Prostate gland (tissue), 2 donors: ENCODE data around the gene MYL7. TPM values are rescaled to one million over a fixed set of nuclear protein-coding genes. Genes with fewer than 3 reads are reported as not detected.
A peak's percentile ranks its signal among the peaks of the same experiment; 100 is the strongest.

Experiments used
- DNase-seq: peaks from one replicate; pipeline ENCODE4 v3.0.0-alpha.2; 2019; ENCODE audit warnings: low spot score
- H3K27ac ChIP-seq, 2 donors: fragments of 200-600 bp; sonication (generic); 2 replicates each; pipeline ENCODE4 v1.5.1; 2017 to 2019
- H3K27me3 ChIP-seq: fragments of 200-600 bp; sonication (generic); replicated peaks from 2 replicates; pipeline ENCODE4 v1.5.1; 2019; ENCODE audit not compliant: insufficient read depth
- H3K36me3 ChIP-seq, 2 donors: fragments of 200-600 bp; sonication (generic); 1 replicate in 1 of 2; 2 replicates in 1 of 2; pipeline versions ENCODE4 v1.5.1 to v1.8.1; 2017 to 2019
- H3K4me1 ChIP-seq: fragments of 200-600 bp; sonication (generic); replicated peaks from 2 replicates; pipeline ENCODE4 v1.5.1; 2019
- H3K4me3 ChIP-seq, 2 donors: fragments of 200-600 bp; sonication (generic); 2 replicates each; pipeline ENCODE4 v1.5.1; 2017 to 2019
- H3K9me3 ChIP-seq: fragments of 200-600 bp; sonication (generic); 2 replicates; pipeline ENCODE4 v1.5.1; 2017
- CTCF ChIP-seq, 4 experiments: fragments of 200-600 bp in 2 of 4; fragments of 450-650 bp in 2 of 4; sonication (generic) in 2 of 4; IDR thresholded peaks; 1 replicate in 3 of 4; 2 replicates in 1 of 4; pipeline ENCODE4 v1.5.1; 2016 to 2019; ENCODE audit warnings: antibody characterized with exemption in 4 of 4, mild to moderate bottlenecking in 2 of 4, moderate library complexity in 2 of 4
- POLR2A ChIP-seq: fragments of 450-650 bp; IDR thresholded peaks from one replicate; pipeline ENCODE4 v1.6.1; 2016; ENCODE audit warnings: antibody characterized with exemption, mild to moderate bottlenecking
- POLR2AphosphoS5 ChIP-seq: sonication (generic); formaldehyde crosslinking; IDR thresholded peaks from one replicate; pipeline ENCODE4 v1.6.1; 2017; ENCODE audit warnings: antibody characterized with exemption
- WGBS: methylation state at CpG from one replicate; pipeline ENCODE4 v1.1.5; 2018; 5-methylcytosine and 5-hydroxymethylcytosine counted together
- intact Hi-C: fragments of 100-400 bp; cut with DNase I; formaldehyde crosslinking; loops from one replicate; pipeline ENCODE4 v1.14.2; 2022
- total RNA-seq, 2 donors: library from RNA; depleted of rRNA; stranded (reverse); fragments of >200 nt; gene quantifications; one replicate each; pipeline ENCODE4 v1.1.0, GENCODE V29; 2016

MYL7 gene
- total RNA-seq, 2 donors from 2014 or later = not detected

GRCh38 chr7:44103566-44103922 lies 37.6 kb downstream of the MYL7 start:
- H3K4me1 ChIP-seq = no peaks in the 10 kb centered on the region
- TF ChIP-seq POLR2A (no peak), CTCF (IDR thresholded peaks at IDR 0.05) (no peak), POLR2AphosphoS5 (no peak)
- no peak overlapping the region for H3K4me3 ChIP-seq
- no peak for DNase-seq
- WGBS = 42% methylated on average over 8 of the region's 8 CpGs
- no peaks in the 10 kb centered on the region for H3K36me3 ChIP-seq
- H3K27me3 ChIP-seq = no peaks in the 10 kb centered on the region
- H3K27ac ChIP-seq = peak overlapping the region; percentile 53 to 71
- H3K9me3 ChIP-seq = no peaks in the 10 kb centered on the region
- intact Hi-C loops = loop anchor here (10.0 kb wide), 1 partner anchor 391 kb away; the partner anchor contains the start of gene NUDCD3

- no peak for TF ChIP-seq POLR2A
- no peak for TF ChIP-seq POLR2AphosphoS5
- TF ChIP-seq CTCF (IDR thresholded peaks at IDR 0.05) = no peak
- 78% methylated on average over 8 of the region's 8 CpGs for WGBS
- no peaks in the 10 kb centered on the region for H3K27me3 ChIP-seq
- H3K36me3 ChIP-seq = no peaks in the 10 kb centered on the region
- no peak overlapping the region for H3K27ac ChIP-seq
- DNase-seq = no peak
- no peaks in the 10 kb centered on the region for H3K4me1 ChIP-seq
- no peak overlapping the region for H3K4me3 ChIP-seq
- intact Hi-C loops = loop anchor here (10.0 kb wide), 1 partner anchor 392 kb away; the partner anchor contains the start of gene NUDCD3
- no peaks in the 10 kb centered on the region for H3K9me3 ChIP-seq
These were observed 38.1 kb downstream of the MYL7 start for GRCh38 chr7:44102846-44103565.

- no peaks in the 10 kb centered on the region for H3K9me3 ChIP-seq
- 76% methylated on average over 14 of the region's 14 CpGs for WGBS
- TF ChIP-seq POLR2AphosphoS5 (no peak), CTCF (IDR thresholded peaks at IDR 0.05) (no peak)
- H3K27me3 ChIP-seq = no peaks in the 10 kb centered on the region
- intact Hi-C loops = loop anchor here (10.0 kb wide), 1 partner anchor 393 kb away; the partner anchor contains the start of gene NUDCD3
- no peak for DNase-seq
- H3K4me1 ChIP-seq = no peaks in the 10 kb centered on the region
- no peaks in the 10 kb centered on the region for H3K36me3 ChIP-seq
- H3K4me3 ChIP-seq = no peak overlapping the region
- H3K27ac ChIP-seq = peak overlapping the region in 1 of 2 donors; percentile 6
These were observed 38.9 kb downstream of the MYL7 start for GRCh38 chr7:44101966-44102845.

- H3K36me3 ChIP-seq = no peaks in the 10 kb centered on the region
- H3K27ac ChIP-seq = no peak overlapping the region
- H3K27me3 ChIP-seq = no peaks in the 10 kb centered on the region
- 88% methylated on average over 3 of the region's 3 CpGs for WGBS
- intact Hi-C loops = loop anchor here (10.0 kb wide), 1 partner anchor 393 kb away; the partner anchor contains the start of gene NUDCD3
- H3K9me3 ChIP-seq = no peaks in the 10 kb centered on the region
- no peak for DNase-seq
- no peak overlapping the region for H3K4me3 ChIP-seq
- TF ChIP-seq POLR2A (no peak), CTCF (IDR thresholded peaks at IDR 0.05) (no peak), POLR2AphosphoS5 (no peak)
- H3K4me1 ChIP-seq = no peaks in the 10 kb centered on the region
These were observed 39.7 kb downstream of the MYL7 start for GRCh38 chr7:44101303-44101965.
